Epithelial cell of esophagus (primary cell): Measurements from ENCODE around the gene PMPCA.

Experiments
- DNase-seq: peaks from one replicate; pipeline ENCODE4 v3.0.0; 2010; ENCODE audit warnings: low read depth
- H3K4me3 ChIP-seq: 2 replicates; pipeline ENCODE4 v1.5.1; 2011; ENCODE audit warnings: mild to moderate bottlenecking, low read length, control low read depth
- CTCF ChIP-seq: IDR thresholded peaks from 2 replicates; pipeline ENCODE4 v1.5.1; 2011; ENCODE audit warnings: low read depth, mild to moderate bottlenecking, low read length, control low read depth, inconsistent platforms; ENCODE audit not compliant: insufficient read depth; ENCODE audit errors: missing control alignments

The PMPCA gene

GRCh38 chr9:136374183-136374575 lies 36.3 kb upstream of the PMPCA start:
- no peak overlapping the region for H3K4me3 ChIP-seq
- peak; percentile 32 for DNase-seq
- no peak for TF ChIP-seq CTCF

GRCh38 chr9:136375096-136375495 lies 35.4 kb upstream of the PMPCA start:
- H3K4me3 ChIP-seq: no peak overlapping the region
- no peak for TF ChIP-seq CTCF
- no peak for DNase-seq

GRCh38 chr9:136376457-136376856 lies 34.0 kb upstream of the PMPCA start:
- no peak for TF ChIP-seq CTCF
- H3K4me3 ChIP-seq: no peak overlapping the region
- DNase-seq: no peak

- TF ChIP-seq CTCF: no peak
- no peak for DNase-seq
- H3K4me3 ChIP-seq: no peak overlapping the region
These were observed 32.9 kb upstream of the PMPCA start for GRCh38 chr9:136377341-136378169.

- TF ChIP-seq CTCF: no peak
- no peak overlapping the region for H3K4me3 ChIP-seq
- DNase-seq: no peak
These were observed 32.1 kb upstream of the PMPCA start for GRCh38 chr9:136378170-136379002.

- no peak overlapping the region for H3K4me3 ChIP-seq
- no peak for TF ChIP-seq CTCF
- DNase-seq: no peak
These were observed 31.5 kb upstream of the PMPCA start for GRCh38 chr9:136379003-136379287.
